Spinal cord (tissue), 10 donors: ENCODE results near the gene PRDX5. TPM values are rescaled to one million over a fixed set of nuclear protein-coding genes. Genes with fewer than 3 reads are reported as not detected.
"Not testable (repeated sequence)": the region's sequence is repeated elsewhere in the genome, so short reads cannot be mapped to it uniquely, and the experiment has no call there.

Experiments
- DNase-seq, 6 donors: peaks; one replicate each; pipeline versions ENCODE4 v3.0.0 to v3.0.0-alpha.2; 2013 to 2015; ENCODE audit warnings: low spot score in 6 of 6, low read depth in 4 of 6
- H3K27ac ChIP-seq: one replicate; pipeline ENCODE4 v1.5.1; 2013; ENCODE audit warnings: low read depth, low read length, control low read depth
- H3K27me3 ChIP-seq: one replicate; pipeline ENCODE4 v1.6.1; 2013; ENCODE audit warnings: low read length; ENCODE audit not compliant: control insufficient read depth, insufficient read depth
- H3K36me3 ChIP-seq: one replicate; pipeline ENCODE4 v1.6.1; 2013; ENCODE audit warnings: low read length; ENCODE audit not compliant: control insufficient read depth, insufficient read depth
- H3K4me1 ChIP-seq: one replicate; pipeline ENCODE4 v1.6.1; 2013; ENCODE audit warnings: low read length; ENCODE audit not compliant: control insufficient read depth, insufficient read depth
- H3K4me3 ChIP-seq: one replicate; pipeline ENCODE4 v1.5.1; 2013; ENCODE audit warnings: low read depth, low read length, control low read depth
- H3K9me3 ChIP-seq: one replicate; pipeline ENCODE4 v1.6.1; 2013; ENCODE audit warnings: low read length; ENCODE audit not compliant: control insufficient read depth, insufficient read depth
- WGBS: methylation state at CpG from one replicate; pipeline ENCODE4 v1.1.5; 2013; ENCODE audit warnings: missing lambda C conversion rate; ENCODE audit not compliant: insufficient coverage; 5-methylcytosine and 5-hydroxymethylcytosine counted together
- polyA plus RNA-seq, 2 donors: library from polyadenylated mRNA; unstranded; fragments of 120-200 nt; gene quantifications; one replicate each; pipeline ENCODE4 v1.2.1, GENCODE V29; 2013; ENCODE audit not compliant: insufficient read length in 2 of 2
- total RNA-seq, 2 donors: library from RNA; depleted of rRNA in 1 of 2; stranded (reverse); fragments of 120-200 nt in 1 of 2; fragments of >200 nt in 1 of 2; gene quantifications; one replicate each; pipeline versions ENCODE4 v1.2.3 to v1.2.4, GENCODE V29; 2013 to 2014
- donor health status: healthy.

Gene PRDX5
- total and polyA plus RNA-seq, 4 donors = 115 to 369 (median 334) TPM

DNA sequence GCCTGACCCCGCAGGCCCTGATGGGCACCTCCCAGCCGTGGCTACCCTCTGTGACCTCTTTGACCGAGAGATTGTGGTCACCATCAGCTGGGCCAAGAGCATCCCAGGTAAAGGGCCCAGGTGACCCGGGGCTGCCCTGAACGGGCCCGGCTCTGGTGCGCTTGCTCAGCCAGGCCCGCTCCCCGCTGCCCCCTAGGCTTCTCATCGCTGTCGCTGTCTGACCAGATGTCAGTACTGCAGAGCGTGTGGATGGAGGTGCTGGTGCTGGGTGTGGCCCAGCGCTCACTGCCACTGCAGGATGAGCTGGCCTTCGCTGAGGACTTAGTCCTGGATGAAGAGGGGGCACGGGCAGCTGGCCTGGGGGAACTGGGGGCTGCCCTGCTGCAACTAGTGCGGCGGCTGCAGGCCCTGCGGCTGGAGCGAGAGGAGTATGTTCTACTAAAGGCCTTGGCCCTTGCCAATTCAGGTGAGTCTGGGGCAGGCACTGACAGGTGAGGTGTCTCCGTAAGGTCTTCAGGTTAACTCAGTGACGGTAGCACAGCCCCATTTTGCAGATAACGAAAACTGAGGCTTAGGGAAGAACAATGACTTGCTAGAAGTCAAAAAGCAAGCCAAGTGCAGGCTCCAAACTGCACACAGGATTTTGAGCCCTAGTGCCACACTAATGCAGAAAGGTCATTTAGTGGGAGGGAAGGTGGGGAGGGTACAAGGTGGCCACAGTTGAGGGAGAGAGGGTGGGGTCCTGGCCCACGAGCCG lies 2.9 kb upstream of the PRDX5 start:
- Histone ChIP-seq H3K4me1 (peaks cover 24% of the 10 kb centered on the region), H3K9me3 (no peaks in the 10 kb centered on the region), H3K36me3 (peaks cover 52% of the 10 kb centered on the region), H3K27me3 (no peaks in the 10 kb centered on the region), H3K4me3 (no peak overlapping the region), H3K27ac (no peak overlapping the region)
- WGBS = 88% methylated on average over 24 of the region's 24 CpGs
- no peak for DNase-seq

GRCh38 chr11:64315667-64316526 lies 2.0 kb upstream of the PRDX5 start:
- peaks cover 24% of the 10 kb centered on the region for H3K4me1 ChIP-seq
- peaks cover 57% of the 10 kb centered on the region for H3K36me3 ChIP-seq
- H3K9me3 ChIP-seq, H3K4me3 ChIP-seq, H3K27ac ChIP-seq, DNase-seq, H3K27me3 ChIP-seq: not testable (repeated sequence)
- WGBS = 75% methylated on average over 21 of the region's 25 CpGs

GRCh38 chr11:64316672-64317324 lies 1.1 kb upstream of the PRDX5 start:
- peaks cover 61% of the 10 kb centered on the region for H3K36me3 ChIP-seq
- WGBS = 0% methylated on average over 27 of the region's 32 CpGs
- no peak for DNase-seq
- no peaks in the 10 kb centered on the region for H3K9me3 ChIP-seq
- H3K27me3 ChIP-seq = no peaks in the 10 kb centered on the region
- H3K4me1 ChIP-seq = peaks cover 24% of the 10 kb centered on the region
- H3K4me3 ChIP-seq = peak overlapping the region; percentile 98
- H3K27ac ChIP-seq = peak overlapping the region; percentile 100

GRCh38 chr11:64317325-64317960 lies 478 bp upstream of the PRDX5 start, which contains the start of gene TRMT112:
TRMT112 (minus strand) TSS chr11:64317559; CDS start chr11:64317526, 33 bp downstream.
- no peaks in the 10 kb centered on the region for H3K9me3 ChIP-seq
- peak; percentile 93 to 100 (median 95) for DNase-seq
- H3K4me1 ChIP-seq = peaks cover 24% of the 10 kb centered on the region
- H3K36me3 ChIP-seq = peaks cover 64% of the 10 kb centered on the region
- no peaks in the 10 kb centered on the region for H3K27me3 ChIP-seq
- peak within 1 kb of the TSS; percentile 98 for H3K4me3 ChIP-seq
- under 1% methylated on average over 43 of the region's 43 CpGs for WGBS
- peak within 1 kb of the TSS; percentile 100 for H3K27ac ChIP-seq

GRCh38 chr11:64318766-64319761 lies 1.1 kb downstream of the PRDX5 start:
- no peaks in the 10 kb centered on the region for H3K9me3 ChIP-seq
- no peaks in the 10 kb centered on the region for H3K27me3 ChIP-seq
- no peak overlapping the region for H3K27ac ChIP-seq
- 15% methylated on average over 9 of the region's 19 CpGs for WGBS
- peaks cover 24% of the 10 kb centered on the region for H3K4me1 ChIP-seq
- peaks cover 65% of the 10 kb centered on the region for H3K36me3 ChIP-seq
- peak overlapping the region; percentile 98 for H3K4me3 ChIP-seq
- DNase-seq = no peak

- Histone ChIP-seq H3K27ac (no peak overlapping the region), H3K9me3 (no peaks in the 10 kb centered on the region), H3K4me3 (no peak overlapping the region), H3K4me1 (peaks cover 24% of the 10 kb centered on the region), H3K36me3 (peaks cover 53% of the 10 kb centered on the region), H3K27me3 (no peaks in the 10 kb centered on the region)
- DNase-seq = no peak
- 87% methylated on average over 5 of the region's 7 CpGs for WGBS
Observed at GRCh38 chr11:64320556-64320955, 2.6 kb downstream of the PRDX5 start.

GRCh38 chr11:64321026-64321425 lies 3.1 kb downstream of the PRDX5 start:
- Histone ChIP-seq H3K36me3 (peaks cover 48% of the 10 kb centered on the region), H3K4me3 (no peak overlapping the region), H3K27me3 (no peaks in the 10 kb centered on the region), H3K27ac (no peak overlapping the region), H3K4me1 (peaks cover 22% of the 10 kb centered on the region), H3K9me3 (no peaks in the 10 kb centered on the region)
- DNase-seq = no peak
- 88% methylated on average over 4 of the region's 5 CpGs for WGBS

GRCh38 chr11:64321533-64321932 lies 3.6 kb downstream of the PRDX5 start:
- Histone ChIP-seq H3K27me3 (no peaks in the 10 kb centered on the region), H3K4me3 (no peak overlapping the region), H3K9me3 (no peaks in the 10 kb centered on the region), H3K36me3 (peaks cover 44% of the 10 kb centered on the region), H3K27ac (no peak overlapping the region), H3K4me1 (peaks cover 17% of the 10 kb centered on the region)
- WGBS = 63% methylated on average over 5 of the region's 5 CpGs
- no peak for DNase-seq
